Natural killer cell (primary cell): ENCODE measurements around the gene SPATA33. TPM values are rescaled to one million over a fixed set of nuclear protein-coding genes. Genes with fewer than 3 reads are reported as not detected.
"Not testable (repeated sequence)": the region's sequence is repeated elsewhere in the genome, so short reads cannot be mapped to it uniquely, and the experiment has no call there.

ENCODE experiments used
- ATAC-seq, 3 donors: fragments of 150-1000 bp in 2 of 3; fragments of 200-7000 bp in 1 of 3; cut with Tn5 transposase; 1 replicate in 1 of 3; 2 replicates in 2 of 3; pipeline ENCODE4 v1.10.0; 2021; ENCODE audit warnings: mild to moderate bottlenecking in 2 of 3, moderate library complexity in 2 of 3
- DNase-seq, 2 donors: peaks; one replicate each; pipeline versions ENCODE4 v3.0.0 to v3.0.0-alpha.2; 2013 to 2021; ENCODE audit warnings: mixed read lengths in 1 of 2
- H3K27ac ChIP-seq: one replicate; pipeline ENCODE4 v1.5.1; 2013; ENCODE audit warnings: mild to moderate bottlenecking, low read length
- H3K27me3 ChIP-seq: one replicate; pipeline ENCODE4 v1.6.1; 2013; ENCODE audit warnings: low read length; ENCODE audit not compliant: control insufficient read depth, insufficient read depth
- H3K36me3 ChIP-seq: one replicate; pipeline ENCODE4 v1.6.1; 2013; ENCODE audit warnings: low read length; ENCODE audit not compliant: control insufficient read depth, insufficient read depth
- H3K4me1 ChIP-seq: one replicate; pipeline ENCODE4 v1.6.1; 2013; ENCODE audit warnings: low read length; ENCODE audit not compliant: control insufficient read depth, insufficient read depth
- H3K4me3 ChIP-seq: one replicate; pipeline ENCODE4 v1.5.1; 2013; ENCODE audit warnings: low read length
- H3K9me3 ChIP-seq: one replicate; pipeline ENCODE4 v1.6.1; 2013; ENCODE audit warnings: low read length; ENCODE audit not compliant: control insufficient read depth, insufficient read depth
- H3K27ac Mint-ChIP-seq, 2 donors: one replicate each; pipeline ENCODE4 v1.8.0; 2022; ENCODE audit warnings: mild to moderate bottlenecking in 2 of 2, mixed read lengths in 2 of 2, moderate library complexity in 1 of 2
- H3K27me3 Mint-ChIP-seq, 2 donors: one replicate each; pipeline ENCODE4 v1.8.0; 2022; ENCODE audit warnings: low read depth in 2 of 2, mixed read lengths in 2 of 2
- H3K36me3 Mint-ChIP-seq: one replicate; pipeline ENCODE4 v1.8.0; 2022; ENCODE audit warnings: mixed read lengths
- H3K4me1 Mint-ChIP-seq, 2 donors: one replicate each; pipeline ENCODE4 v1.8.0; 2022; ENCODE audit warnings: mixed read lengths in 2 of 2
- H3K4me3 Mint-ChIP-seq: one replicate; pipeline ENCODE4 v1.8.0; 2022; ENCODE audit warnings: mild to moderate bottlenecking, moderate library complexity, mixed read lengths
- H3K9me3 Mint-ChIP-seq, 2 donors: one replicate each; pipeline ENCODE4 v1.8.0; 2022; ENCODE audit warnings: mixed read lengths in 2 of 2
- WGBS: methylation state at CpG from one replicate; pipeline ENCODE4 v1.1.7; 2013; ENCODE audit warnings: missing lambda C conversion rate; ENCODE audit not compliant: insufficient coverage; 5-methylcytosine and 5-hydroxymethylcytosine counted together
- intact Hi-C: fragments of 100-400 bp; cut with micrococcal nuclease; formaldehyde crosslinking; loops from one replicate; pipeline ENCODE4 v1.14.2; 2022
- total RNA-seq, 4 donors: library from RNA; stranded (reverse); fragments of 120-200 nt in 1 of 4; gene quantifications; one replicate each; pipeline versions ENCODE4 v1.2.3 to v1.2.4, GENCODE V29; 2013 to 2022
- TF ChIP-seq, protein P1 (sequence below): fragments of 200-600 bp; IDR thresholded peaks from one replicate; pipeline ENCODE4 v1.8.0; 2022; ENCODE audit warnings: antibody characterized with exemption

The SPATA33 gene
- total RNA-seq, 3 donors from 2014 or later (not counting 1 experiment from before 2014, with no cell fraction given) = 6.5 to 11.9 (median 8.4) TPM

DNA sequence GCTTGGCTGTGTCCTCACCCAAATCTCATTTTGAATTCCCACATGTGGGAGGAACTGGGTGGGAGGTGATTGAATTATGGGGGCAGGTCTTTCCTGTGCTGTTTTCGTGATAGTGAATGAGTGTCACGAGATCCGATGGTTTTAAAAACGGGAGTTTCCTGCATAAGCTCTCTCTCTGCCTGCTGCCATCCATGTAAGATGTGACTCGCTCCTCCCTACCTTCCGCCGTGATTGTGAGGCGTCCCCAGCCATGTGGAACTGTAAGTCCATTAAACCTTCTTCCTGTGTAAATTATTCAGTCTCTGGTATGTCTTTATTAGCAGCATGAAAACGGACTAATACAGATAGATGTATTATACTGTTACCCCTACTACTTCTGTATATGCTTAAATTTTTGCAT is 3.6 kb downstream of the SPATA33 start:
- Mint-ChIP-seq H3K4me3 (peak overlapping the region; percentile 7), H3K36me3 (no peaks in the 10 kb centered on the region), H3K27me3 (no peaks in the 10 kb centered on the region), H3K9me3 (no peaks in the 10 kb centered on the region), H3K4me1 (peaks cover 15 to 22% of the 10 kb centered on the region in 2 donors), H3K27ac (no peak overlapping the region)
- TF ChIP-seq, protein P1, sequence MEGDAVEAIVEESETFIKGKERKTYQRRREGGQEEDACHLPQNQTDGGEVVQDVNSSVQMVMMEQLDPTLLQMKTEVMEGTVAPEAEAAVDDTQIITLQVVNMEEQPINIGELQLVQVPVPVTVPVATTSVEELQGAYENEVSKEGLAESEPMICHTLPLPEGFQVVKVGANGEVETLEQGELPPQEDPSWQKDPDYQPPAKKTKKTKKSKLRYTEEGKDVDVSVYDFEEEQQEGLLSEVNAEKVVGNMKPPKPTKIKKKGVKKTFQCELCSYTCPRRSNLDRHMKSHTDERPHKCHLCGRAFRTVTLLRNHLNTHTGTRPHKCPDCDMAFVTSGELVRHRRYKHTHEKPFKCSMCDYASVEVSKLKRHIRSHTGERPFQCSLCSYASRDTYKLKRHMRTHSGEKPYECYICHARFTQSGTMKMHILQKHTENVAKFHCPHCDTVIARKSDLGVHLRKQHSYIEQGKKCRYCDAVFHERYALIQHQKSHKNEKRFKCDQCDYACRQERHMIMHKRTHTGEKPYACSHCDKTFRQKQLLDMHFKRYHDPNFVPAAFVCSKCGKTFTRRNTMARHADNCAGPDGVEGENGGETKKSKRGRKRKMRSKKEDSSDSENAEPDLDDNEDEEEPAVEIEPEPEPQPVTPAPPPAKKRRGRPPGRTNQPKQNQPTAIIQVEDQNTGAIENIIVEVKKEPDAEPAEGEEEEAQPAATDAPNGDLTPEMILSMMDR = no peak
- Histone ChIP-seq H3K36me3 (no peaks in the 10 kb centered on the region), H3K4me3 (no peak overlapping the region), H3K4me1 (peaks cover 24% of the 10 kb centered on the region), H3K9me3 (no peaks in the 10 kb centered on the region), H3K27me3 (no peaks in the 10 kb centered on the region), H3K27ac (no peak overlapping the region)
- ATAC-seq = no peak
- no peak for DNase-seq
- WGBS = 97% methylated on average over 8 of the region's 9 CpGs
- intact Hi-C loops = no loop called here

DNA sequence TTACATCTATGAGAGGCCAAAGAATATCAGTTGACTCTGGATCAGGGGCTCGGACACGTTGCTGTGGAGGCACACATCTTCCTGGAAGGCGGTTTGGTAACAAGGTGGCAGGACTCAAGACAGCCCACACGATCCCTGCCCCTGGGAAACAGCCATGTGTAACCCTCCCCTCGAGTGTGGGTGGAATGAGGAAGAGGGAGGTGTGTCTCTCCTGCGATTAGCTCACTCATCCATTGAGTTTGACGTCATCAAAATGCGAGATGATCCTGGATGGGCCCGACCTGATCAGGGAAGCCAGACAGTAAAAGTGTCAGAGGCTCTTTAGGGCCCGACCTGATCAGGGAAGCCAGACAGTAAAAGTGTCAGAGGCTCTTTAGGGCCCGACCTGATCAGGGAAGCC is 6.6 kb downstream of the SPATA33 start:
- H3K4me3 Mint-ChIP-seq, H3K27me3 ChIP-seq, H3K4me1 ChIP-seq, H3K9me3 Mint-ChIP-seq, H3K27ac Mint-ChIP-seq, H3K27me3 Mint-ChIP-seq, H3K4me3 ChIP-seq, H3K36me3 Mint-ChIP-seq, H3K9me3 ChIP-seq, intact Hi-C loops, H3K27ac ChIP-seq, H3K4me1 Mint-ChIP-seq, DNase-seq, ATAC-seq, H3K36me3 ChIP-seq: not testable (repeated sequence)
- 93% methylated on average over 9 of the region's 11 CpGs for WGBS

DNA sequence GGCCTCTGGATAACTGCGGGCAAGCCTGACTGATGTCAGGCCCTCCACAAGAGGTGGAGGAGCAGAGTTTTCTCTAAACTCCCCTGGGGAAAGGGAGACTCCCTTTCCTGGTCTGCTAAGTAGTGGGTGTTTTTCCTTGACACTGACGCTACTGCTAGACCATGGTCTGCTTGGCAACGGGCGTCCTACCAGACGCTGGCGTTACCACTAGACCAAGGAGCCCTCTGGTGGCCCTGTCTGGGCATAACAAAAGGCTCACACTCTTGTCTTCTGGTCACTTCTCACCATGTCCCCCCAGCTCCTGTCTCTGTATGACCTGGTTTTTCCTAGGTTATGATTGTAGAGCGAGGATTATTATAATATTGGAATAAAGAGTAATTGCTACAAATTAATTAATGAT is 9.4 kb downstream of the SPATA33 start:
- peak in 1 of 2 donors; percentile 40 for DNase-seq
- H3K27ac ChIP-seq, H3K4me1 Mint-ChIP-seq, H3K9me3 Mint-ChIP-seq, H3K36me3 ChIP-seq, ATAC-seq, H3K4me3 Mint-ChIP-seq, H3K9me3 ChIP-seq, H3K4me1 ChIP-seq, intact Hi-C loops, H3K27ac Mint-ChIP-seq, H3K36me3 Mint-ChIP-seq, H3K4me3 ChIP-seq, H3K27me3 Mint-ChIP-seq, H3K27me3 ChIP-seq: not testable (repeated sequence)
- WGBS = 86% methylated on average over 5 of the region's 7 CpGs

DNA sequence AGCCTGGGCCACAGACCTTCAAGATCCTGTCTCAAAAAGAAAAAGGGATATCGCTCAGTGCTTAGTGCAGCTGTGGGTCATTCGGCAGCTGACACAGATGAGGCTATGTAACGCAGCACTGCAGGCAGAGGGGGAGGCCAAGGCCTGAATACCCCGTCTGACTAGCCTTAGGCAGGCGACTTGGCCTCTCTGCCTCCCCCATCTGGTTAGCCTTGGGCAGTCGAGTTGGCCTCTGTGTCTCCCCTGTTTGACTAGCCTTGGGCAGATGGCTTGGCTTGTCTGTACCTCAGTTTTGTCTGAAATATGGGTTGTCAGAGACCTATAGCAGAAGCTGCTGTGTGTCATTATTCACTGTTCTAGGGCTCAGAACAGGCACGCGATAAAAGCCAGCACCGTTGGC is 10.0 kb downstream of the SPATA33 start:
- Histone ChIP-seq H3K27ac (no peak overlapping the region), H3K4me1 (no peaks in the 10 kb centered on the region), H3K4me3 (no peak overlapping the region), H3K27me3 (no peaks in the 10 kb centered on the region), H3K36me3 (no peaks in the 10 kb centered on the region), H3K9me3 (no peaks in the 10 kb centered on the region)
- no peak for ATAC-seq
- Mint-ChIP-seq H3K27ac (no peak overlapping the region), H3K9me3 (no peaks in the 10 kb centered on the region), H3K4me1 (no peaks in the 10 kb centered on the region), H3K36me3 (no peaks in the 10 kb centered on the region), H3K4me3 (no peak overlapping the region), H3K27me3 (no peaks in the 10 kb centered on the region)
- no peak for DNase-seq
- TF ChIP-seq, protein P1 = no peak
- intact Hi-C loops = no loop called here
- 83% methylated on average over 9 of the region's 9 CpGs for WGBS

DNA sequence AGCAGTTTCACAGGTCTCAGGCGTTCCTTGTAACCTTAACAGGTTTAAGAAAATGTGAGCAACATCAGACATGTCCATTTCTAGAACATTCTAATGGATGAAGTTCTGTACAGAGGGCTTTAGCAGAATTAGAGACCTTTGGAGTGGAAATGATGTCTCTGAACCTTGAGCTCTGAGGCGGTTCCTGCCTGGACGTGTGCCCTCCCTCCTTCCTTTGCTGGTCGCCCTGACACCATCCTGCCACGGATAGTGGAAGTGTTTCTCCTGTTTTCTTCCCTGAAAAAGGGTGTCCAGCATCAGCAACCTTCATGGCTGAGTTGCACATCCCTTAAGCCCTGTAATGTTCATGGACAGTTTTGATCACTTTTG is 11.1 kb downstream of the SPATA33 start:
- Mint-ChIP-seq H3K27me3 (no peaks in the 10 kb centered on the region), H3K36me3 (no peaks in the 10 kb centered on the region), H3K4me3 (no peak overlapping the region), H3K27ac (no peak overlapping the region), H3K4me1 (no peaks in the 10 kb centered on the region), H3K9me3 (no peaks in the 10 kb centered on the region)
- no peak for DNase-seq
- intact Hi-C loops = no loop called here
- H3K27ac ChIP-seq = no peak overlapping the region
- no peaks in the 10 kb centered on the region for H3K36me3 ChIP-seq
- no peak for ATAC-seq
- H3K9me3 ChIP-seq = no peaks in the 10 kb centered on the region
- no peaks in the 10 kb centered on the region for H3K4me1 ChIP-seq
- TF ChIP-seq, protein P1 = no peak
- no peak overlapping the region for H3K4me3 ChIP-seq
- WGBS = 66% methylated on average over 5 of the region's 5 CpGs
- H3K27me3 ChIP-seq = no peaks in the 10 kb centered on the region
